ENCODE results near the gene CASP10. TPM values are rescaled to one million over a fixed set of nuclear protein-coding genes. Genes with fewer than 3 reads are reported as not detected.

CASP10 gene
- total RNA-seq, 1 experiment from 2014 or later, result 6.3 TPM

GRCh38 chr2:201196003-201196402 is 13.1 kb downstream of the CASP10 start:
- no peak for DNase-seq (ENCODE audit: low spot score)

DNA sequence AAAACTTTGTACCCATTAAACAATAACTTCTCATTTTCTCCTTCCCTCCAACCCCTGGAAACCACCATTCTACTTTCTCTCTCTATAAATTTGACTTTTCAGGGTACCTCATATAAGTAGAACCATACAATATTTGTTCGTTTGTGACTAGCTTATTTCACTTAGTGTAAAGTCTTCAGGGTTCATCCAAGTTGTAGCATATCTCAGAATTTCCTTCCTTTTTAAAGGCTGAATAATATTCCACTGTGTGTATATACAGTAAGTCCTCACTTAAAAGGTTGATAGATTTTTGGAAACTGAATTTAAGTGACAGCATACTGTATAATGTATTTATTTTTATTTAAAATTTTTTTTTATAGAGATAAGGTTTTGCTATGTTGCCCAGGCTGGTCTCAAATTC is 13.9 kb downstream of the CASP10 start:
- DNase-seq (ENCODE audit: low spot score), result no peak

DNA sequence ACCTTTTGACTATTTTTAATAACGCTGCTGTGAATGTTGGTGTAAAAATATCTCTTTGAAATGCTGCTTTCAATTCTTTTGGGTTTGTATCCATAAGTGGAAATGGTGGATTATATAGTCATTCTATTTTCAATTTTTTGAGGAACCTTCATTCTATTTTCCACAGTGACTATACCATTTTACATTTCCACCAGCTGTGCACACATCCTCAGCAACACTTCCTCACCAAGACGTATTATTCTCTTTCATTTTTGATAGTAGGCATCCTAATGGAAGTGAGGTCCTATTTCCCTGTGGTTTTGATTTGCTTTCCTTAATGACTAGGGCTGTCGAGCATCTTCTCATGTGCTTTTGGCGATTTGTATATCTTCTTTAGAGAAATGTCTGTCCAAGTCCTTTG is 14.8 kb downstream of the CASP10 start:
- DNase-seq (ENCODE audit: low spot score), result no peak

DNA sequence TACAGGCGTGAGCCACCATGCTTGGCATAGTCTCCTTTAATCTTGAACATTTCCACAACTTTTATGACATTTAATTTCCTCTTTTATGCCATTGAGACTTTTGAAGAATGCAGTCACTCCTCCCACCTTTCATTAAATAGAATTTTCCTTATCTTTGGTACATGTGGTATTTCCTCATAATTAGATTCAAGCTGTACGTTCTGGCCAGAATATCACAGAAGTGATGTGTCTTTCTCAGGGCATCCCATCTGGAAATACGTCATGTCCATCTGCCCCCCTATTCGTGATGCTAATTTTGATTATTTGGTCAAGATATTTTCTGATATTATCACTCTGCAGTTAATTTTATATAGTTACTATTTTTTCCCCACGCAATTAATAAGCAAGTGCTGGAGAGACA is 16.9 kb downstream of the CASP10 start:
- DNase-seq (ENCODE audit: low spot score), result no peak

DNA sequence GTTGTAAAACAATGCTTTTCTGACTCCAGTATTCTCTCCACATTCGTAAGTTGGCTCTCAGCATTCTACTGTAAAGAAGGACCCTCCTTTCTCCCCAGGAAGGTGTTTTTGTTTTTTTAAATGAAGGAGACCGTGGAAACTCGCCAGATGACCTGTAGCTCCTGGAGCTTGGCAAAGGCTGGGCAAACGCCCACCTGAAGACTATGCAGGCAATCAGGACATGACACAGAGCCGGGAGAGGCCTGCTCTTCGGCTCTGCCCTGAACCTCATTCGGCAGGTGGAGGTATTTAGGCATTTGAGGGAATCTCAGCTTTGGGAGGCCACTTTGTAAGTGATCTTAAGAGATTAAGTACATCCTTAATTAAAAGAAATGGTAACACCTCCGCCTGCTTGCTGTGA is 17.4 kb downstream of the CASP10 start:
- no peak for DNase-seq (ENCODE audit: low spot score)

DNA sequence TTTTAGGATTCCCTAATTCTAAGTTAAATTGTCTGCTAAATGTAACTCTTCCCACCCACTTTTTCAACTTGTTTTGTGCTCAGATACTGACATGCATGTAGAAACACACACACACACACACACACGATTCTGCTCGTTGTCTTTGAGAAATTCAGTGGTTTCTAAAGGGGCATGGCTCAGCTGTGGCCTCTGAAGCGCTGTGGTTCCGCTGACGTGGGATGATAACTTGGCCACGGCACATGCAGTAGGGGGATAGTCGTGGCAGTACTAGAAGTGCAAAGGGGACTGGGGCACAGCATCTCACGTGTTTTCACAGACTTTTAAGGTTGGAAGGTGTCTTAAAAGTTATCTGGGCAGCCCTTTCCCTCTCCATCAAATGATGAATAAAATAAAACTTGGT is 18.4 kb downstream of the CASP10 start:
- DNase-seq (ENCODE audit: low spot score), result no peak

DNA sequence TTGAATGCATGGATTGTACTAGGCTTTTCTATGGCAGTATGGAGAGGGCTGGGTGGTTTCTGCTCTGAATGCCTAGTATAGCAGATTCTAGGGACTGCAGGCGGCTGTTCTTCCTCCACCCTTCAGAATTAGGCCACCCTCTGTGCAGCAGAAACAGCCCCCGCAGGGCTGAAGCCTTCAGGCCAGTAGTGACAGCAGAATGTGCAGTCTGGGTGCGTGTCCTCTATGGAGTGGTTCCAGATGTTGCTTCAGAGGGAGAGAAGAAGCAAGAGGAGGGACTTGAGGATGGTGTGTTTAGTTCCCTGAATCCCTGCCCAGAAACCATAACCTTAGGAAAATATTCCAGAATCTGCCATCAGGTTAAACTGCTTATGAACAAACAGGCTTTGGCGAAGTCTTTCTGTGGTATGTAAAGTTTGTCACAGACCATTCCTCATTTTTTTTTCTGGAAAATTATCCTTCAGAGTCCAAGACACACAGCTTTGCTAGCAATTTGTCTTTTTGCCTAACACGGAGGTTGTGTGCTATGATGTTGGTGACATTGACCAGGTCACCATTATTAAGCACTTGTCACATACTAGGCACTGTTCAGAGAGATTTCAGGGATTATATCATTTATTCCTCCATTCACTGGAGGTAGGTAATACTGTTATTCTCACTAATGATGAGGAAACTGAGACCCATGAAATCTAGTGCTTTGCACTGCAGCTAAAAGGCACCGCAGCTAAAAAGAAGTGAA is 21.1 kb downstream of the CASP10 start:
- DNase-seq (ENCODE audit: low spot score), result no peak

DNA sequence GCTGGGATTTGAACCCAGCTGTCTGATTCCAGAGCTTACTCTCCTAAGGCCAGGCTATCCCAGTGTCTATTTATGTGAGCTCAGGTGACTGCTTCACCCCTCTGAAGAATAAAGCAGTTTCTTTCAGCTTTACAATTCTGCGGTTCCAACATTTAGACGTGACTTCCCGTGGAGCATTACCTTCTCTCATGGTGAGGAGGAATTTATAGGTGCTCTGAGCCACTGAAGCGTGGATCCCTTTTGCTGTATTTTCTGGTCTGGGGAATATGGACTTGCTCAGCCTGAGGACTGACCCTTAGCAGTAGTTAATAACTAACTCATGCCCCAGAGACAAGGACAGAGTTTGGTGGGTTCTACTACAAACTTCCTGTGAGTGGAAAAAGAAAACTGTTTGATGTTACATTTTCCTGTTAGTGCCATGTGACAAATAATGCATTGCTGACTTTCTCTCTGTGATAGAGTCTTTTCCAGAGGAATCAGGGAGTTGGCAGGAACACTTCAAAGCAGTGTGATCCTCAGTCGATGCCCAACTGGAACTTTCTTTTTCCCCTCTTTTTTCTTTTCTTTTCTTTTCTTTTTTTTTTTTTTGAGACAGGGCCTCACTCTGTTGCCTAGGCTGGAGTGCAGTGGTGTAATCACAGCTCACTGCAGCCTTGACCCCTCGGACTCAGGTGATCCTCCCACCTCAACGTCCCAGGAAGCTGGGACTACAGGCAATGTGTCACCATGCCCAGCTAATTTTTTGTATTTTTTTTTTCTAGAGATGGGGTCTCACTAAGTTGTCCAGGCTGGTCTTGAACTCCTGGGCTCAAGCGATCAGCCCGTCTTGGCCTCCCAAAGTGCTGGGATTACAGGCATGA is 21.9 kb downstream of the CASP10 start:
- no peak for DNase-seq (ENCODE audit: low spot score)

DNA sequence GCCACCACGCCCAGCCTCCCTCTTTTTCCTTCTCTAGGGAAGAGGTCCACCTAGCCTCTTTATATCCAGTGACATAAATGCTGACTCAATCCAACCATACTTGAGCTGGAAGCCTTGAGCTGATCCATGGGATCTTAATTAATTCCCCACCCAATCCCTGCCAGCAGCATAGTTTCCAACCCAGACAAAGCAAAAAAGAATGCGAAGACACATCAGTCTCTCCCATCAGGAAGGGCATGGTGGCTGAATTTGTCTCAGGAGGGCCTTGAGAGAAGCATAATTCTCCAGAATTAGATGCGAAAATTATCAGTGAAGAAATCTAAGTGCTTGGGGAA is 22.5 kb downstream of the CASP10 start:
- DNase-seq (ENCODE audit: low spot score), result no peak

DNA sequence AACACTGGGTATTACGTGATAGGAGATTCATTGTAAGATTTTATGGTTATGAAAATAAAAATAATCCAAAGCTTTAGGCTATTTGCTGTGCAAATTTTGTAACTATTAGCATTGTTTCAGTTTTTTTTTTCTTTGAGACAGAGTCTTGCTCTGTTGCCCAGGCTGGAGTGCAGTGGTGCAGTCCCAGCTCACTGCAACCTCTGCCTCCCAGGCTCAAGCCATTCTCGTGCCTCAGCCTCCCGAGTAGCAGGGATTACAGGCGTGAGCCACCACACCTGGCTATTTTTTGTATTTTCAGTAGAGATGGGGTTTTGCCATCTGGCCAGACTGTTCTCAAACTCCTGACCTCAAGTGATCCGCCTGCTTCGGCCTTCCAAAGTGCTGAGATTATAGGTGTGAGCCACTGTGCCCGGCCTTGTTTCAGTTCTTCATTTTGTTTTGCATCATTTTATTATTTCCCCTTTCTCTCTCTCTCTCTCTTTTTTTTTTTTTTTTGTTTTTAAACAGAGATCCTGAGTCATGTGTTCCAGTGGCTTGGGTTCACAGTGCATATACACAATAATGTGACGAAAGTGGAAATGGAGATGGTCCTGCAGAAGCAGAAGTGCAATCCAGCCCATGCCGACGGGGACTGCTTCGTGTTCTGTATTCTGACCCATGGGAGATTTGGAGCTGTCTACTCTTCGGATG is 25.8 kb downstream of the CASP10 start:
- DNase-seq (ENCODE audit: low spot score), result no peak

DNA sequence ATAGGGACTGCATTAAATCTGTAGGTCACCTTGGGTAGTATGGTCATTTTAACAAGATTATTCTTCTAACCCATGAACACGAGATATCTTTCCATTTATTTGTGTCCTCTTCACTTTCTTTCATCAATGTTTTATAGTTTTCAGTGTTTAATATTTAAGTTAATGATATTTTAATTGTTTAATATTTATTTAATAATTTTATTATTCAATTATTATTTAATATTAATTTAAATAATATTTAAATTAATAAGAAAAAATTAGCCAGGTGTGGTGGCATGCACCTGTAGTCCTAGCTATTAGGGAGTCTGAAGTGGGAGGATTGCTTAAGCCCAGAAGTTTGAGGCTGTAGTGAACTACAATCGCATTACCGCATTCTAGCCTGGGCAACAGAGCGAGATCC is 33.0 kb downstream of the CASP10 start:
- DNase-seq (ENCODE audit: low spot score), result no peak

- no peak for DNase-seq (ENCODE audit: low spot score)
Observed at GRCh38 chr2:201216918-201217317, 34.0 kb downstream of the CASP10 start.

DNA sequence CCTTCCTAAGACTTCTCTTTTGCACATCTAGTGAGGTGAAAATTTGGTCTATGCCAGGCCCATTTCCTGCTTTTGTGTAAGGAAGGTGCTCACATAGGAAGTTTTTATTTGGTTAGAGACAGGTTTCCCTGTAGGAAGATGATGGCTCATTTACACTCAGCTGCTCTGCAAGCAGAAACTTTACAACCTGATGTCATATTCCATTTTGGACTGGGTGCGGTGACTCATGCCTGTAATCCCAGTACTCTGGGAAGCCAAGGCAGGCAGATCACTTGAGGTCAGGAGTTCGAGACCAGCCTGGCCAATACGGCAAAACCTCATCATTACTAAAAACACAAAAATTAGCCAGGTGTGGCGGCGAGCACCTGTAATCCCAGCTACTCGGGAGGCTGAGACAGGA is 35.8 kb downstream of the CASP10 start:
- no peak for DNase-seq (ENCODE audit: low spot score)

DNA sequence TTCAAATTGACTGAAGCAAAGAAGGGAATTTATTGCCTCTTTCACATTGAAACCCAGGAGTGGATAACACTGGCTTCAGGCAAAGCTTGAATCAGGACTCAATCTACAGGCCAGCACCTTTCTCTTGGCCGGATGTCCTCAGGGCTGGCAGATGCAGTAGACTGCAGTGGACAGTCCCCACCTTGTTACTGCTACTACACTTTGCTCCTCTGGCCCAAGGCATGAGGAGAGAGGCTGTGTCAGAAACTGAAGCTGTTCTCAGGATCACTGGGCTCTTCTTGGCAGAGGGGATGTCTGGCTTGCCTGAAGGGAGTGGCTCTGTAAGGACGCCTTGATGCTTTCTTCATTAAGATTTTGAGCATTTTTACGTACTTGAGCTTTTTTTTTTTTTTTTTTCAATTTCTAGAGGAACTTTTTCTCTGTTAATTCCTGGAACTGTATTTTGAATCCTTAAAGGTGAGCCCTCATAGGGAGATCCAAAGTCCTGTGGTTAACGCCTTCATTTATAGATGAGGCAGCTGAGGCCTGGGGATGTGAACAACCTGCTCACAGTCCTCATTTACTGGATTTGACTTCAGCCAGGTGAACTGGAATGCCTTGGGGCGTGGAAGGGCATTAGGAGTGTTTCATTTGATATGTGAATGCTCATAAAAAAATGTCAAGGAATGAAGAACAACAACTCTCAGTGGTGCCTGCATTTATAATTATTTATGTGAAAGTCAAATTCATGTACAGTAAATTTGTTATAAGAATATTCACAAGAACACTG is 36.6 kb downstream of the CASP10 start:
- peak; percentile 19 for DNase-seq (ENCODE audit: low spot score)

DNA sequence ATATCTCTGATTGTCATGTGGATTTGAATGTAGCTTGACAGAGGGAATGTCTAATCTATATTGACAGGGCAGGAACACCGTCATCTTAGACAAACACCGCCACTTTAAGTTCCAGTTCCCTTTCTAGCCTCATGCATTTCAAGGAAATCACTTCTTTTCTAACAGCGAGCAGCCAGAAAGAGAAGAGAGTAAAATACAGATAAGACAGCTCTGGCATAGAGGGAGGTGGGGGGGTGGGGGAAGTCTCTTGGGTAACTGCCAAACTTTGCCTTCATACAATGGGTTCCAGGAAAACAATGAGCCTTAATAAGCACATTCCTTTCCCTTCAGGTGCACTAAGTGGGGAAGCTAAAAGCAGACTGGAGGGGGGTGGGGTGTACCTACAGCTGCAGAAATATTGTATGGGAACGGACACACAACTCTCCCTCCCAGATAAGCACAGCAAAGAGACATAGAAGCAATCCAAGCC is 37.2 kb downstream of the CASP10 start:
- peak; percentile 20 for DNase-seq (ENCODE audit: low spot score)

DNA sequence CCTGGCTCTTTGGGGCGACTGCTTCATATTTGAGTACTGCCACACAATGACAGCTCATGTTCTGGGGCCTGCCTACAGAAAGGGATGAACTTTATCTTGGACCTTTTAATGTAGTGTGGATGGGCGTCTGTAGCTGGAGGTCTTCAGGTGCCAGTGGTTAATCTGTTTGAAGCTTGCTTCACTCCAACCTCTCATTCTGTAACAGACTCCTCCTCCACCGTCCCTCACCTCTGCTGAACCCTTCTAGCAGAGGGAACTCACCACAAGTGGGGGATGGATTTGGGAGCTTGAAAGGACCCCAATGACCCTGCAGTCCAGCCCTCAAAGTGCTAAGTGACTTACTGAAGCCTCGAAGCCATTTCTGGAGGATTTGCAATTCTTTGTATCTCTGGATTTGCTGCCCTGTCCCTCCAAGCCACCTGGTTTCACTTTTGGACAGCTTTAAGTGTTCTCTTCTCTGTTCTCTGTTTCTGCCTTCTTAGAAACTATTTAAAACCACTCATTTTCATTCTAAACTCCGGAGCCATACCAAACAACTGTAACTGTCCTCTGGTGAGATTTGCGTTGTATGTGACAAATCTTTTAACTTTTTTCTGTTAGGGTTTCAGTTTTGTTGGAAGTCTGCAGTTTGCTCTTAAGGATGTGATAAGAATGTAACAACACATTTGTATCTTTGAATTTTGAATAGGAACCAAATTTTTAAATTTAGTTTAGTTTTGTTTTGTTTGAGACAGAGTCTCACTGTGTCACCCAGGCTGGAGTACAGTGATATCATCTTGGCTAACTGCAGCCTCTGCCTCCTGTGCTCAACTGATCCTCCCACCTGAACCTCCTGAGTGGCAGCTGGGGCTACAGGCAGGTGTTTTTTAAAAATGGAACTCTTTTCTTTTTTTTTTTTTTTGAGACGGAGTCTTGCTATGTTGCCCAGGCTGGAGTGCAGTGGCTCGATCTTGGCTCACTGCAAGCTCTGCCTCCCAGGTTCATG is 40.4 kb downstream of the CASP10 start:
- DNase-seq (ENCODE audit: low spot score), result no peak

GRCh38 chr2:201228271-201228911 is 45.5 kb downstream of the CASP10 start:
- DNase-seq (ENCODE audit: low spot score), result peak; percentile 12

- peak; percentile 28 for DNase-seq (ENCODE audit: low spot score)
Observed at GRCh38 chr2:201228912-201229290, 46.0 kb downstream of the CASP10 start.

DNA sequence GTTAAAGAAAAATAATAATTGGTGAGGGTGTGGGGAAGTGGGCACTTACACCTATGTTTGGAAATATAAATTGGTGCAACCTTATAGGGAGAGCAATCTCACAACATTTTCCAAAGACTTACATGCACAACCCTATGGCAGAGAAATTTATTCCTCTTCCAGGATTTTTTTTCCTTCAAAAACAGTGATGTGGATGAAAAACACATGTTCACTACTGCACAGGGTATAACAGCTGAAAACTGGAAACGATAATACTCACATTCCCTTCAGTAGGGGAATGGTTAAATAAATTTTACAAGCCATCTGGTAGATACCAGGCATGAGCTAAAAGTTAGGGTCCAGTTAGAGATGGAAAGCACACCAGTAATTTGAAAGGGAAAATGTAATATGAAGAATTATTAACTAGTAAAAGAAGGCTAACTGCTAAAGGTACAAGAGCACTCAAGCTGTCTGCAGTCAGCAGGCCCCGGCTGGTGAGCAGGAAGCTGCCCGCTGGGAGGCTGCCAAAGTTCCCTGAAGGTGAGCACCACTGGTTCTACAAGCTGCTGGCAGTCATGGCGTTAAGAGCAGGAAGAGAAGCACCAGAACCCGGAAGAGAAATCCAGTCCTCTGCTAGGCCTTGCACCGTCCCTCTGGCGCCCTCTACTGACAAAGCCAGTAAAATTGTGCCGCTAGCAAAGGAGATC is 49.0 kb downstream of the CASP10 start:
- peak; percentile 98 for DNase-seq (ENCODE audit: low spot score)

Measured in HT-29 (cell line).